ENCODE results near the gene LGMN.
"Not testable (repeated sequence)": the region's sequence is repeated elsewhere in the genome, so short reads cannot be mapped to it uniquely, and the experiment has no call there.

LGMN gene

DNA sequence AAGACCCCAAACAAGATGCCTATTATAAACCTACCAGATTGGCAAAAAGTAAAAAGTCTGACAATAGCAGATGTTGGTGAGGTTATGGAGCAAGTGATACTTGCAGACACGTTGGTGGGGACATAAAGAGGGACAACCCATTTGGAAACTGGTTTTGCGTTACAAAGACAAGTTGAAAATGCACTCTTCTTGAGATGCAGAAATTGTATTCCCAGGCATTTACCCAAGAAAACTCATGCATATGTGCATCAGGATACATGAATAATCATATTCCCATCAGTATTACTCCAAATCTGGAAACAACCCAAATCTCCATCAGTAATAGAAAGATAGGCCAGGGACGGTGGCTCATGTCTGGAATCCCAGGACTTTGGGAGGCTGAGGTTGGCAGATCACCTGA is 32.9 kb upstream of the LGMN start:
- Histone ChIP-seq H3K9me3 (ENCODE audit: control insufficient read depth in 1 of 2, low read length in 2 of 2) (no peaks in the 10 kb centered on the region), H3K4me1 (ENCODE audit: control insufficient read depth in 1 of 2, insufficient read depth in 2 of 2, low read length in 2 of 2) (no peaks in the 10 kb centered on the region), H3K27me3 (ENCODE audit: low read depth, low read length) (no peaks in the 10 kb centered on the region), H3K4me3 (ENCODE audit: low read depth in 1 of 2, low read length in 2 of 2) (no peak overlapping the region), H3K27ac (ENCODE audit: low read length) (no peak overlapping the region), H3K36me3 (ENCODE audit: control insufficient read depth in 1 of 2, insufficient read depth in 2 of 2, low read length in 2 of 2) (no peaks in the 10 kb centered on the region)

DNA sequence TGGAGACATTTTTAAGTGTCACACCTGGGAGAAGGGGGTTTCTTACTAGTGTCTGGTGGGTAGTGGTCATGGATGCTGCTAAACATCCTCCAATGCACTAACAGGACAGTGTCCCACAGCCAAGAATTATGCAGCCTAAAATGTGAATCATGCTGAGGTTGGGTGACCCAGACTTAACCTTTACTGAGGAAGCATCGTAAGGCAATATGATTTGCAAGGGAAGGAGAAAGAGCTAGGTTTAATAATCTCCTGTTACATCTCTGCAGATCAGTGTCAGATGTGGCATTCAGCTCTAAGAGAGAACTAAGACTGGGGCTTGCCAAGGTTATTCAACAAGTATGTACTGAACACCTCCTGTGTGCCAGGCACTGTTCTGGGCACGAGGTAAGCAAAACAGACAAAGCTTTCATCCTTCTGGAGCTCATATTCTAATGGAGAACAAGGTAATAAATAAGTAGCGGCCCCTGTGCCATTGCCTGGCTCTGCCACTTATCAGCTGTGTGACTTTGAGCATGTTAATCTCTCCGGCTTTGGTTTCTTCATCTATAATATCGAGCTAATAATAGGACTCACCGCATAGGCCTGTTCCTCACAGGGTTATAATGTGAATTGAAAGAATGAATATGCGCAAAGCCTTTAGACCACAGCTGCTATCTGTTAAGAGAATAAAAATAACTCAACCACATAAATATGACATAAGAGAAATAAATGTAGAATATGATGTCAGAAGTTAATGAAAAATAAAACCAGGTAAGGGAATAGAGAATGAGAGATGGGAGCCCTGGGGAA is 32.2 kb upstream of the LGMN start:
- Histone ChIP-seq H3K27me3 (ENCODE audit: low read depth, low read length) (no peaks in the 10 kb centered on the region), H3K4me3 (ENCODE audit: low read depth in 1 of 2, low read length in 2 of 2) (no peak overlapping the region), H3K4me1 (ENCODE audit: control insufficient read depth in 1 of 2, insufficient read depth in 2 of 2, low read length in 2 of 2) (no peaks in the 10 kb centered on the region), H3K9me3 (ENCODE audit: control insufficient read depth in 1 of 2, low read length in 2 of 2) (no peaks in the 10 kb centered on the region), H3K27ac (ENCODE audit: low read length) (no peak overlapping the region), H3K36me3 (ENCODE audit: control insufficient read depth in 1 of 2, insufficient read depth in 2 of 2, low read length in 2 of 2) (no peaks in the 10 kb centered on the region)

DNA sequence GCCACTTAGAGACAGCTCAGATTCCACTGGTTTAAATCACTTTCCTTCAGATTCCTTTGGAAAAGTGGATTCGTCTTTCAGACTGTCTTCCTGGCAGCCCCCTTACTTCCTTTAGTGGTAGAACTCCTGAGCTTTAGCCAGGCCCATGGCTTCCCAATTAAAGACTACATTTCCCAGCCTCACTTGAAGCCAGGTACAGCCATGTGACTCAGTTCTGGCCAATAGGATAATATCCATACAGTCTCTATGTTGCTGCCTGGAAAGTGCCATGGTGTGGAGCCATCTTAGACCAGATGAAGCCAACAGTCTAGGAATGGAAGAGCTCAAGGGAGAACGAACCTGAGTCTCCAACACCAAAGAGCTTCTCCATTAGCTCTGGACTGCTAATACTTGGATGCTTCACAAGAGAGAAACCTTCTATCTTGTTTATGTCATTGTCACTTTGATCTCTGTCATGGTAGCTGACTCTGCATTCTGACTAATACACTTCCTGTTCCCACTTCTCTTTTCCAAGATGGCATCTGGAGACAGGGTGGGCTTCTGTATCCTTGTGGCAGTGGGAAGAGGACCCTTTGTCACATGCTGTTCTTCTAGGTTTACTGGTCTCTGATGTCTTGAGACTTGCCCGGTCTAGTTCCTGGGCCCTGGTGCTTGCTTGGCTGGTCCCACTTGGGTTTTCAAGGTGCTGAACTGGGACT is 30.6 kb upstream of the LGMN start:
- not testable (repeated sequence) for H3K27me3 ChIP-seq (ENCODE audit: low read depth, low read length); H3K36me3 ChIP-seq (ENCODE audit: control insufficient read depth in 1 of 2, insufficient read depth in 2 of 2, low read length in 2 of 2); H3K27ac ChIP-seq (ENCODE audit: low read length); H3K9me3 ChIP-seq (ENCODE audit: control insufficient read depth in 1 of 2, low read length in 2 of 2); H3K4me3 ChIP-seq (ENCODE audit: low read depth in 1 of 2, low read length in 2 of 2); H3K4me1 ChIP-seq (ENCODE audit: control insufficient read depth in 1 of 2, insufficient read depth in 2 of 2, low read length in 2 of 2)

GRCh38 chr14:92775292-92775691 is 26.9 kb upstream of the LGMN start:
- H3K27ac ChIP-seq (ENCODE audit: low read length): peak overlapping the region; percentile 51
- not testable (repeated sequence) for H3K36me3 ChIP-seq (ENCODE audit: control insufficient read depth in 1 of 2, insufficient read depth in 2 of 2, low read length in 2 of 2); H3K27me3 ChIP-seq (ENCODE audit: low read depth, low read length)

DNA sequence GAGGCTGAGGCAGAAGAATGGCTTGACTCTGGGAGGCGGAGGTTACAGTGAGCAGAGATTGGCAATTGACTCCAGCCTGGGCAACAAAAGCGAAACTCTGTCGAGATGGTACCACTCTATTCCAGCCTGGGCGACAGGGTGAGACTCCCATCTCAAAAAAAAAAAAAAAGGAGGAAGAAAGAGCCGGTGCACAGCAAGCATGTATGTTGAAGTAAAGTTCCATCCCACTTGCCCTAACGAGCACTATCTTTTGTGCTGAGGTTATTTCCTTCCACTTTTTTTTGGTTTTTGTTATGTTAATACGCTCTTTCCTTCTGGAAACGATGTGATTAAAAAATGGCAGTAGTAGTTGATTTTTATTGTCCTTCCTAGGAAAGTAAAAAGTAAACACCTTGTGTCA is 26.1 kb upstream of the LGMN start:
- H3K36me3 ChIP-seq (ENCODE audit: control insufficient read depth in 1 of 2, insufficient read depth in 2 of 2, low read length in 2 of 2): no peaks in the 10 kb centered on the region
- H3K4me1 ChIP-seq (ENCODE audit: control insufficient read depth in 1 of 2, insufficient read depth in 2 of 2, low read length in 2 of 2): no peaks in the 10 kb centered on the region
- H3K4me3 ChIP-seq (ENCODE audit: low read depth in 1 of 2, low read length in 2 of 2): no peak overlapping the region
- H3K27ac ChIP-seq (ENCODE audit: low read length): no peak overlapping the region
- no peaks in the 10 kb centered on the region for H3K9me3 ChIP-seq (ENCODE audit: control insufficient read depth in 1 of 2, low read length in 2 of 2)
- no peaks in the 10 kb centered on the region for H3K27me3 ChIP-seq (ENCODE audit: low read depth, low read length)

More at GRCh38 chr14:92775292-92775691, 26.9 kb upstream of the LGMN start:
- H3K9me3 ChIP-seq (ENCODE audit: control insufficient read depth in 1 of 2, low read length in 2 of 2); H3K4me1 ChIP-seq (ENCODE audit: control insufficient read depth in 1 of 2, insufficient read depth in 2 of 2, low read length in 2 of 2); H3K4me3 ChIP-seq (ENCODE audit: low read depth in 1 of 2, low read length in 2 of 2): not testable (repeated sequence)

DNA sequence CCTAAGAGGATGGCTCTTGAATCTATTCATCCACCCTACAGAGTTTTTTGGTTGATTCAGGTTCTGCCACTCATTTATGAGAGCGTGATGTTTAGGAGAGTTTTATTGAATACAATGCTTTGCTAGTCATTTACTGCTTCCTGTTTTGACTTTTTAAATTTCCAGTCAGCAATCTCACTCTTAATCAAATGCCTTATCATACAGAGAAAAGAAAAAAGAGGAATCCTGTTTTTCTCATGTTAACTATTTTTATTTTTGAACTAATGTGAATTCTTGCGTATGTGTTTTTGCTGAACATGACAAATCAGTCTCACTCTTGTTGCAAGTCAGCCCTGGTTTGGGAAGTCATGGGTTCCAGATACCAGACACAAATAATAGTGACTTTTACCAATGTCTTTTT is 22.1 kb upstream of the LGMN start:
- Histone ChIP-seq H3K4me1 (ENCODE audit: control insufficient read depth in 1 of 2, insufficient read depth in 2 of 2, low read length in 2 of 2) (no peaks in the 10 kb centered on the region), H3K9me3 (ENCODE audit: control insufficient read depth in 1 of 2, low read length in 2 of 2) (no peaks in the 10 kb centered on the region), H3K27me3 (ENCODE audit: low read depth, low read length) (no peaks in the 10 kb centered on the region), H3K4me3 (ENCODE audit: low read depth in 1 of 2, low read length in 2 of 2) (no peak overlapping the region), H3K36me3 (ENCODE audit: control insufficient read depth in 1 of 2, insufficient read depth in 2 of 2, low read length in 2 of 2) (no peaks in the 10 kb centered on the region), H3K27ac (ENCODE audit: low read length) (peak overlapping the region; percentile 73)

DNA sequence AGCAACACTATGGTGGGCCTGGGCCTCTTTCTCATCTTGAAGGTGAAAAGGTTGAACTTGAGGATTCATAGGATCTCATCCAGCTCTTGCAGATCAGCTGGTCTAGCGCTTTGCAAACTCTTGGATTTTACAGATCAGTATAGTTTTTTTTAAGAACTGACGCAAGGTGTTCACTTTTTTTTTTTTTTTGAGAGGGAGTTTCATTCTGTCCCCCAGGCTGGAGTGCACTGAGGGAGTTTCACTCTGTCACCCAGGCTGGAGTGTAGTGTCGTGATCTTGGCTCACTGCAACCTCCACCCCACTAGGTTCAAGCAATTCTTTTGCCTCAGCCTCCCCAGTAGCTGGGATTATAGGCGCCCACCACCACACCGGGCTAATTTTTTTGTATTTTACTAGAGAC is 20.4 kb upstream of the LGMN start:
- Histone ChIP-seq H3K4me3 (ENCODE audit: low read depth in 1 of 2, low read length in 2 of 2) (no peak overlapping the region), H3K27ac (ENCODE audit: low read length) (no peak overlapping the region), H3K9me3 (ENCODE audit: control insufficient read depth in 1 of 2, low read length in 2 of 2) (no peaks in the 10 kb centered on the region), H3K27me3 (ENCODE audit: low read depth, low read length) (no peaks in the 10 kb centered on the region), H3K36me3 (ENCODE audit: control insufficient read depth in 1 of 2, insufficient read depth in 2 of 2, low read length in 2 of 2) (no peaks in the 10 kb centered on the region), H3K4me1 (ENCODE audit: control insufficient read depth in 1 of 2, insufficient read depth in 2 of 2, low read length in 2 of 2) (no peaks in the 10 kb centered on the region)

GRCh38 chr14:92768236-92768635 is 19.8 kb upstream of the LGMN start:
- H3K4me1 ChIP-seq (ENCODE audit: control insufficient read depth in 1 of 2, insufficient read depth in 2 of 2, low read length in 2 of 2); H3K4me3 ChIP-seq (ENCODE audit: low read depth in 1 of 2, low read length in 2 of 2); H3K27ac ChIP-seq (ENCODE audit: low read length); H3K9me3 ChIP-seq (ENCODE audit: control insufficient read depth in 1 of 2, low read length in 2 of 2); H3K27me3 ChIP-seq (ENCODE audit: low read depth, low read length); H3K36me3 ChIP-seq (ENCODE audit: control insufficient read depth in 1 of 2, insufficient read depth in 2 of 2, low read length in 2 of 2): not testable (repeated sequence)

- not testable (repeated sequence) for H3K27me3 ChIP-seq (ENCODE audit: low read depth, low read length); H3K36me3 ChIP-seq (ENCODE audit: control insufficient read depth in 1 of 2, insufficient read depth in 2 of 2, low read length in 2 of 2); H3K27ac ChIP-seq (ENCODE audit: low read length); H3K9me3 ChIP-seq (ENCODE audit: control insufficient read depth in 1 of 2, low read length in 2 of 2); H3K4me1 ChIP-seq (ENCODE audit: control insufficient read depth in 1 of 2, insufficient read depth in 2 of 2, low read length in 2 of 2); H3K4me3 ChIP-seq (ENCODE audit: low read depth in 1 of 2, low read length in 2 of 2)
Measured at GRCh38 chr14:92763666-92764631, 15.5 kb upstream of the LGMN start.

DNA sequence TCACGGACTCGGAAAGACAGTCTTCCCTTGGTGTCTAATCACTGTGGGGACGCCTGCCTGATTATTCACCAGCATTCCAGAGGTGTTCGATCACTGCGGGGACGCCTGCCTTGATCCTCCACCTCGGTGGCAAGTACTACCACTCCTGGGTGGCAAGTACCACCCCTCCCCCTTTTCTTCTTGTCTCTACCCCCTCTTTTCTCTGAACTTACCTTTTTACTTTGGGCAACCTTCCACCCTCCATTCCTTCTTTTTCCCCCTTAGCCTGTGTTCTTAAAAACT is 12.0 kb upstream of the LGMN start:
- no peaks in the 10 kb centered on the region for H3K9me3 ChIP-seq (ENCODE audit: control insufficient read depth in 1 of 2, low read length in 2 of 2)
- no peaks in the 10 kb centered on the region for H3K27me3 ChIP-seq (ENCODE audit: low read depth, low read length)
- H3K4me1 ChIP-seq (ENCODE audit: control insufficient read depth in 1 of 2, insufficient read depth in 2 of 2, low read length in 2 of 2): no peaks in the 10 kb centered on the region
- H3K36me3 ChIP-seq (ENCODE audit: control insufficient read depth in 1 of 2, insufficient read depth in 2 of 2, low read length in 2 of 2): no peaks in the 10 kb centered on the region
- no peak overlapping the region for H3K4me3 ChIP-seq (ENCODE audit: low read depth in 1 of 2, low read length in 2 of 2)
- H3K27ac ChIP-seq (ENCODE audit: low read length): no peak overlapping the region

DNA sequence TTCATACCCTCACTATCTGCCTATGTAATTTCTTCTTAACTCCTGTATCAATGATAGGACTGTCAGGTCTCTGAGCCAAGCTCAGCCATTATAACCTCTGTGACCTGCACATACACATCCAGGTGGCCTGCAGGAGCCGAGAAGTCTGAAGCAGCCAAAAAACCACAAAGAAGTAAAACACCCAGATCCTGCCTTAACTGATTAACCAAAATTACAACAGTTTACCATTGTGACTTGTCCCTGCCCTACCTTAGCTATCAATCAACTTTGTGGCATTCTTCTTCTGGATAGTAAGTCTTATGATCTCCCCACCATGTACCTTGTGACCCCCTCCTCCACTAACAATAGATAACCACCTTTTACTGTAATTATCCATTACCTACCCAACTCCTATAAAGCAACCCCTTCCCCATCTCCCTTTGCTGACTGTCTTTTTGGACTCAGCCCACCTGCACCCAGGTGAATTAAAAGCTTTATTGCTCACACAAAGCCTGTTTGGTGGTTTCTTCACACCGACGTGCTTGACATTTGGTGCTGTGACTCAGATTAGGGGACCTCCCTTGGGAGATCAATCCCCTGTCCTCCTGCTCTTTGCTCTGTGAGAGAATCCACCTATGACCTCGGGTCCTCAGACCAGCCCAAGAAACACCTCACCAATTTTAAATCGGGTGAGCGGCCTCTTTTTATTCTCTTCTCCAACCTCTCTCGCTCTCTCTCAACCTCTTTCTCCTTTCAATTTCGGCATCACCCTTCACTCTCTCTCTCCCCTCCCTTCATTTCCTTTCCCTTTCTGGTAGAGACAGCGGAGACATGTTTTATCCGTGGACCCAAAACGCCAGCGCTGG is 11.5 kb upstream of the LGMN start:
- Histone ChIP-seq H3K9me3 (ENCODE audit: control insufficient read depth in 1 of 2, low read length in 2 of 2) (no peaks in the 10 kb centered on the region), H3K4me1 (ENCODE audit: control insufficient read depth in 1 of 2, insufficient read depth in 2 of 2, low read length in 2 of 2) (no peaks in the 10 kb centered on the region), H3K4me3 (ENCODE audit: low read depth in 1 of 2, low read length in 2 of 2) (no peak overlapping the region), H3K27me3 (ENCODE audit: low read depth, low read length) (no peaks in the 10 kb centered on the region), H3K27ac (ENCODE audit: low read length) (no peak overlapping the region), H3K36me3 (ENCODE audit: control insufficient read depth in 1 of 2, insufficient read depth in 2 of 2, low read length in 2 of 2) (no peaks in the 10 kb centered on the region)
